OCI-LY1 (cell line): ENCODE measurements around the gene ANKRD10.

Source experiments
- EZH2 ChIP-seq: fragments of 200-600 bp; sonication (generic), shearing (Covaris generic); IDR thresholded peaks from 2 replicates; pipeline ENCODE4 v1.8.0; 2017; ENCODE audit warnings: borderline replicate concordance, mixed run types, mild to moderate bottlenecking, antibody characterized with exemption, low read length, moderate library complexity, mixed read lengths
- TF ChIP-seq, protein P1 (sequence below): fragments of 200-600 bp; sonication (generic), shearing (Covaris generic); IDR thresholded peaks from 2 replicates; pipeline ENCODE4 v1.5.1; 2017; ENCODE audit warnings: mild to moderate bottlenecking, antibody characterized with exemption, low read length, moderate library complexity, mixed read lengths

DNA sequence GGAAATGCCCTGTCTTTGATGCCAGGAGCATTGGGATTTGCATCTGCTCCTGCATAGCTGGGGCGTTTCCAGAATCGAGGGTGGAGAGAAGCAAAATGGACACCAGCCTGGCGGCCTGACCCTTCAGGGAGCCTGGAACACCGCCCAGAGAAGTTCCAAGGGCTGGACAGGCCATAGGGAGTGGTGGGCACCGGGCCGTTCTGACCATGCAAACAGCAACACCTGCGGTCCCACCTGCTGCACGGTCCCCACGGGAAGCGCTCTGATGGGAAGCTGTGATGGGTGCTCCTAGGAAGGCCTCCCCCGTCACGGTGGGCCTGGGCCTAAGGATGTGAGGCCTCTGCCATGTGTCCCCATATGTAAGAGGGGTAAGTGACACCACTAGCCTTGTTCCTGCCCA, 34.2 kb upstream of the ANKRD10 start:
- TF ChIP-seq, protein P1, sequence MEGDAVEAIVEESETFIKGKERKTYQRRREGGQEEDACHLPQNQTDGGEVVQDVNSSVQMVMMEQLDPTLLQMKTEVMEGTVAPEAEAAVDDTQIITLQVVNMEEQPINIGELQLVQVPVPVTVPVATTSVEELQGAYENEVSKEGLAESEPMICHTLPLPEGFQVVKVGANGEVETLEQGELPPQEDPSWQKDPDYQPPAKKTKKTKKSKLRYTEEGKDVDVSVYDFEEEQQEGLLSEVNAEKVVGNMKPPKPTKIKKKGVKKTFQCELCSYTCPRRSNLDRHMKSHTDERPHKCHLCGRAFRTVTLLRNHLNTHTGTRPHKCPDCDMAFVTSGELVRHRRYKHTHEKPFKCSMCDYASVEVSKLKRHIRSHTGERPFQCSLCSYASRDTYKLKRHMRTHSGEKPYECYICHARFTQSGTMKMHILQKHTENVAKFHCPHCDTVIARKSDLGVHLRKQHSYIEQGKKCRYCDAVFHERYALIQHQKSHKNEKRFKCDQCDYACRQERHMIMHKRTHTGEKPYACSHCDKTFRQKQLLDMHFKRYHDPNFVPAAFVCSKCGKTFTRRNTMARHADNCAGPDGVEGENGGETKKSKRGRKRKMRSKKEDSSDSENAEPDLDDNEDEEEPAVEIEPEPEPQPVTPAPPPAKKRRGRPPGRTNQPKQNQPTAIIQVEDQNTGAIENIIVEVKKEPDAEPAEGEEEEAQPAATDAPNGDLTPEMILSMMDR: no peak
- no peak for TF ChIP-seq EZH2
